Activated naive CD4-positive, alpha-beta T cell treated with anti-CD3 and anti-CD28 coated beads, Interleukin-2, amount 10 ng/mL, durations not matched to agents 7 days and 5 days (primary cell): Measurements from ENCODE around the gene ZSCAN16.
"Not testable (repeated sequence)": the region's sequence is repeated elsewhere in the genome, so short reads cannot be mapped to it uniquely, and the experiment has no call there.

ENCODE experiments used
- CTCF ChIA-PET: fragments of 350-600 bp; sonication (Branson Sonifier 250); formaldehyde crosslinking; loops from one replicate; lab custom pipeline; 2021; ENCODE audit warnings: antibody characterized with exemption; lab: Charles Lee
- DNase-seq: peaks from one replicate; pipeline ENCODE4 v3.0.0-alpha.2; 2020
- H3K27ac Mint-ChIP-seq: one replicate; pipeline ENCODE4 v1.8.0; 2021; ENCODE audit warnings: mild to moderate bottlenecking, moderate library complexity, mixed read lengths
- H3K27me3 Mint-ChIP-seq: one replicate; pipeline ENCODE4 v1.8.0; 2021; ENCODE audit warnings: mild to moderate bottlenecking, mixed read lengths
- H3K36me3 Mint-ChIP-seq: one replicate; pipeline ENCODE4 v1.8.0; 2021; ENCODE audit warnings: mixed read lengths
- H3K4me1 Mint-ChIP-seq: one replicate; pipeline ENCODE4 v1.8.0; 2021; ENCODE audit warnings: mixed read lengths
- H3K4me3 Mint-ChIP-seq: one replicate; pipeline ENCODE4 v1.8.0; 2021; ENCODE audit warnings: mild to moderate bottlenecking, moderate library complexity, mixed read lengths
- H3K9me3 Mint-ChIP-seq: one replicate; pipeline ENCODE4 v1.8.0; 2021; ENCODE audit warnings: mixed read lengths

ZSCAN16 gene

GRCh38 chr6:28111964-28112363, 12.4 kb upstream of the ZSCAN16 start:
- Mint-ChIP-seq H3K27me3 (peaks cover 4% of the 10 kb centered on the region), H3K36me3 (peaks cover 22% of the 10 kb centered on the region), H3K27ac (no peak overlapping the region), H3K9me3 (no peaks in the 10 kb centered on the region), H3K4me1 (no peaks in the 10 kb centered on the region), H3K4me3 (no peak overlapping the region)
- no peak for DNase-seq
- CTCF ChIA-PET = no interaction called here

GRCh38 chr6:28115799-28116198, 8.6 kb upstream of the ZSCAN16 start:
- Mint-ChIP-seq H3K4me3 (no peak overlapping the region), H3K27ac (no peak overlapping the region), H3K4me1 (no peaks in the 10 kb centered on the region), H3K27me3 (no peaks in the 10 kb centered on the region), H3K9me3 (no peaks in the 10 kb centered on the region), H3K36me3 (peaks cover 39% of the 10 kb centered on the region)
- CTCF ChIA-PET = interaction anchor here (0.7 kb wide), 1 partner anchor 11 kb away, joined by 3 read pairs; no protein-coding TSS in a partner anchor
- DNase-seq = no peak

GRCh38 chr6:28117386-28118050, 6.9 kb upstream of the ZSCAN16 start:
- H3K9me3 Mint-ChIP-seq = no peaks in the 10 kb centered on the region
- no peak overlapping the region for H3K4me3 Mint-ChIP-seq
- CTCF ChIA-PET = interaction anchor here (0.7 to 1.0 kb wide), 2 partner anchors 97 to 463 kb away, joined by 3 read pairs; no protein-coding TSS in a partner anchor
- H3K4me1 Mint-ChIP-seq = peaks cover 5% of the 10 kb centered on the region
- DNase-seq = no peak
- no peak overlapping the region for H3K27ac Mint-ChIP-seq
- peaks cover 46% of the 10 kb centered on the region for H3K36me3 Mint-ChIP-seq
- H3K27me3 Mint-ChIP-seq = no peaks in the 10 kb centered on the region

- no peak for DNase-seq
- no peaks in the 10 kb centered on the region for H3K27me3 Mint-ChIP-seq
- CTCF ChIA-PET = interaction anchor here (0.7 to 1.0 kb wide), 2 partner anchors 96 to 462 kb away, joined by 3 read pairs; no protein-coding TSS in a partner anchor
- H3K27ac Mint-ChIP-seq = no peak overlapping the region
- H3K4me1 Mint-ChIP-seq = peaks cover 7% of the 10 kb centered on the region
- H3K4me3 Mint-ChIP-seq = no peak overlapping the region
- no peaks in the 10 kb centered on the region for H3K9me3 Mint-ChIP-seq
- peaks cover 50% of the 10 kb centered on the region for H3K36me3 Mint-ChIP-seq
Observed at GRCh38 chr6:28118217-28118616, 6.2 kb upstream of the ZSCAN16 start.

DNA sequence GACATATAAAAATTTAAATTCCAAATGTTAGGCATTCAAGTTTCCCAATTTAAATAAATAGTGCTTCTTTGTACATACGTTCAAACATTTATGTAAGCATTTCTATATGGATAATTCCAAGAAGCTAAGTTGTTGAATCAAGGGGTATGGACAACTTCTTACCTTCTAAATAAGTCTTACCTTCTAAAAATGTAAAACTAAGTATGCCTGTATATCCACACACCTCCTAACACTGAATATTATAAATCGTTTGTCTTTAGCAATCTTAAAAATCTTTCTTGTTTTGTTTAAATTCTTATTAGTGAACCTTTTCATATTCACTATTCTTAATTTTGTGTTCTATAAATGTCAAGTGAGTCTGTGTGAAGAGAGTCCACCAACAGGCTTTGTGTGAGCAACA, 2.5 kb upstream of the ZSCAN16 start:
- H3K27me3 Mint-ChIP-seq = no peaks in the 10 kb centered on the region
- no peak overlapping the region for H3K4me3 Mint-ChIP-seq
- no peak overlapping the region for H3K27ac Mint-ChIP-seq
- DNase-seq = no peak
- CTCF ChIA-PET = no interaction called here
- H3K9me3 Mint-ChIP-seq = no peaks in the 10 kb centered on the region
- H3K36me3 Mint-ChIP-seq = peaks cover 46% of the 10 kb centered on the region
- H3K4me1 Mint-ChIP-seq = peaks cover 40% of the 10 kb centered on the region

GRCh38 chr6:28122283-28122682, 2.1 kb upstream of the ZSCAN16 start:
- CTCF ChIA-PET, H3K27me3 Mint-ChIP-seq, DNase-seq, H3K27ac Mint-ChIP-seq, H3K9me3 Mint-ChIP-seq, H3K4me3 Mint-ChIP-seq: not testable (repeated sequence)
- Mint-ChIP-seq H3K36me3 (peaks cover 45% of the 10 kb centered on the region), H3K4me1 (peaks cover 44% of the 10 kb centered on the region)

- H3K9me3 Mint-ChIP-seq = no peaks in the 10 kb centered on the region
- peaks cover 54% of the 10 kb centered on the region for H3K4me1 Mint-ChIP-seq
- CTCF ChIA-PET = interaction anchor here (1.6 to 1.9 kb wide), 3 partner anchors 11 to 230 kb away, joined by 3 to 8 read pairs (median 5); partner anchors contain the start of gene ZKSCAN8
- no peaks in the 10 kb centered on the region for H3K27me3 Mint-ChIP-seq
- peaks cover 54% of the 10 kb centered on the region for H3K36me3 Mint-ChIP-seq
- peak overlapping the region; percentile 90 for H3K4me3 Mint-ChIP-seq
- peak overlapping the region; percentile 89 for H3K27ac Mint-ChIP-seq
- DNase-seq = no peak
Observed at GRCh38 chr6:28124971-28125353, 553 bp downstream of the ZSCAN16 start.

DNA sequence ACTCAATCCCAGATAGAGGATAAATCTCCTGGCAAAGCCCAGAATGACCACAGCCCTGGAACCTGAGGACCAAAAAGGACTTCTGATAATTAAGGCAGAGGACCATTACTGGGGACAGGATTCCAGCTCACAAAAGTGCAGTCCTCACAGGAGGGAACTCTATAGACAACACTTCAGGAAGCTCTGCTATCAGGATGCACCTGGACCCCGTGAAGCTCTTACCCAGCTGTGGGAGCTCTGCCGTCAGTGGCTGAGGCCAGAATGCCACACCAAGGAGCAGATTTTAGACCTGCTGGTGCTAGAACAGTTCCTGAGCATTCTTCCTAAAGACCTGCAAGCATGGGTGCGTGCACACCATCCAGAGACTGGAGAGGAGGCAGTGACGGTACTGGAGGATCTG, 992 bp downstream of the ZSCAN16 start:
- Mint-ChIP-seq H3K4me3 (peak overlapping the region; percentile 90), H3K36me3 (peaks cover 53% of the 10 kb centered on the region), H3K27ac (peak overlapping the region; percentile 89), H3K9me3 (no peaks in the 10 kb centered on the region), H3K27me3 (no peaks in the 10 kb centered on the region), H3K4me1 (peaks cover 54% of the 10 kb centered on the region)
- CTCF ChIA-PET = interaction anchor here (1.6 to 1.9 kb wide), 3 partner anchors 11 to 230 kb away, joined by 3 to 8 read pairs (median 5); partner anchors contain the start of gene ZKSCAN8
- no peak for DNase-seq

DNA sequence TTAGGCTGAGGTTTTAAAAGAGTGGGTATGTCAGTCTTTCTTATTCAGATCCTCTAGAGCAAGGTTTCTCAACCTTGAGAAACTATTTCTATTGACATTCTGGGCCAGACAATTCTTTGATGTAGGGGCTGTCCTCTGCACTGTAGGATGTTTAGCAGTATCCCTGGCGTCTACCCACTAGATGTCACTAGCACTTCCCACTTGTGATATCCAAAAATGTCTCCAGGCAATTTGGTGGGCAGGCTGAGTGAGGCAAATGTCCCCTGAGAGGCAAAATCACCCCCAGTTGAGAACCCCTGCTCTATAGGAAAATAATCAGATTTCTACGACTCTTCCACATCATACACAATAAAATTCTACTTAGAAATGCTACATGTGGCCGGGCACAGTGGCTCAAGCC, 9.6 kb downstream of the ZSCAN16 start:
- peak; percentile 41 for DNase-seq
- Mint-ChIP-seq H3K27me3 (no peaks in the 10 kb centered on the region), H3K9me3 (no peaks in the 10 kb centered on the region), H3K4me1 (peaks cover 55% of the 10 kb centered on the region), H3K4me3 (peak overlapping the region; percentile 15), H3K27ac (no peak overlapping the region), H3K36me3 (peaks cover 31% of the 10 kb centered on the region)
- CTCF ChIA-PET = interaction anchor here (0.6 to 1.6 kb wide), 3 partner anchors 222 to 249 kb away, joined by 3 to 6 read pairs (median 5); no protein-coding TSS in a partner anchor

- peaks cover 24% of the 10 kb centered on the region for H3K36me3 Mint-ChIP-seq
- no peak overlapping the region for H3K4me3 Mint-ChIP-seq
- no peak overlapping the region for H3K27ac Mint-ChIP-seq
- no peaks in the 10 kb centered on the region for H3K27me3 Mint-ChIP-seq
- DNase-seq = no peak
- no peaks in the 10 kb centered on the region for H3K9me3 Mint-ChIP-seq
- CTCF ChIA-PET = no interaction called here
- peaks cover 55% of the 10 kb centered on the region for H3K4me1 Mint-ChIP-seq
Observed at GRCh38 chr6:28134716-28135115, 10.3 kb downstream of the ZSCAN16 start.

- Mint-ChIP-seq H3K4me3 (peak overlapping the region; percentile 93), H3K4me1 (peaks cover 60% of the 10 kb centered on the region), H3K27ac (peak overlapping the region; percentile 91), H3K27me3 (no peaks in the 10 kb centered on the region), H3K36me3 (peaks cover 19% of the 10 kb centered on the region), H3K9me3 (no peaks in the 10 kb centered on the region)
- no peak for DNase-seq
- CTCF ChIA-PET = interaction anchor here (3.5 kb wide), 1 partner anchor 221 kb away, joined by 14 read pairs; no protein-coding TSS in a partner anchor
Observed at GRCh38 chr6:28135393-28135792, 11.0 kb downstream of the ZSCAN16 start.

DNA sequence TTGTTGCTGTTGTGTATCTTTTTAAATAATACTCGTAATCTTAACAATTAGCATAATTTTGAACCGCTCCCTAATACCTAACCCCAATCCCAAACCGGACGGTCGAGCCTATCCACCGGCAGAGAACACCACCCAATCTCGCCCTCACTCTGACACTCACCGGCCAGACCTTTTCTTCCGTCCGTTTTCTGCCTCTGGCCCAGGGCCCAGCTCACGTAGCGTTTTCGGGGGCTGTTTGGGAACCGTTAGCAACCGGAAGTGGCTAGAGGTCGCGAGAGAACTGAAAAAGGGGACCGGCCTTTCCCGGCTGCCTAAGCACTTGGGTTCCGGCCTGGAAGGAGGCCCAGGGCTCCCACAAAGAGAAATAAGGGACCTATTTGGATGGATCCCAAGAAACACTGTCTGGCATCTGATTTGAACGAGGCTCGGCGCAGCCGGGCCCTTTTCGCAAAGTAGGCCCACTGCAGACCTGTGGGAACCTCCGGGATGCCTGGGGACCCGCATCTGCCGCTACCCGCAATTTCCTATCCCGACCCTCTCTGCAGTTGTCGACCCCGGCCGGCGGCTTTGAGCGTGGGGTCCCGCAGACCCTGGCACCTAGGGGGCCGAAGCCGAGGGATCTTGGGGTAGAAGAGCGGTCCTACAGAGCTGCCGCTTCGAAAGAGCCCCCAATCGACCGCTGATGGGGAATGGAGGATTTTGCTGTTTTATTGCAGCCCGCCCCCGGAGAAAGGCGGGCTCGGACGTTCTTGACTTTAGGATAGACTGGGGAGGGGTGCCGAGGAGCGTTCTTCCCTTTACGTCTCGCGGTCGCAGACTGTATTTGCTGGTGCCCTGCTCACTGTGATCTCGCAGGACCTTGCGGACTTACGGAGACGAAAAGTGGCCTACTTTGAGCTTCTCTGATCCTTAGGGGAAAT, 12.4 kb downstream of the ZSCAN16 start:
- Mint-ChIP-seq H3K27ac (peak overlapping the region; percentile 91), H3K36me3 (peaks cover 15% of the 10 kb centered on the region), H3K27me3 (no peaks in the 10 kb centered on the region), H3K4me3 (peak overlapping the region; percentile 93), H3K9me3 (no peaks in the 10 kb centered on the region), H3K4me1 (peaks cover 74% of the 10 kb centered on the region)
- DNase-seq = peak; percentile 76
- CTCF ChIA-PET = interaction anchor here (1.0 to 3.5 kb wide), 3 partner anchors 9 to 219 kb away, joined by 3 to 14 read pairs (median 4); partner anchors contain the start of gene ZSCAN16

GRCh38 chr6:28137505-28137981, 13.1 kb downstream of the ZSCAN16 start:
- H3K4me1 Mint-ChIP-seq = peaks cover 79% of the 10 kb centered on the region
- H3K9me3 Mint-ChIP-seq = no peaks in the 10 kb centered on the region
- H3K27me3 Mint-ChIP-seq = no peaks in the 10 kb centered on the region
- peak overlapping the region; percentile 91 for H3K27ac Mint-ChIP-seq
- DNase-seq = no peak
- H3K36me3 Mint-ChIP-seq = peaks cover 15% of the 10 kb centered on the region
- peak overlapping the region; percentile 93 for H3K4me3 Mint-ChIP-seq
- CTCF ChIA-PET = interaction anchor here (3.5 kb wide), 1 partner anchor 218 kb away, joined by 14 read pairs; no protein-coding TSS in a partner anchor
